Pons (tissue), 1 donor: ENCODE results near the gene IFIT1.
"Not testable (repeated sequence)": the region's sequence is repeated elsewhere in the genome, so short reads cannot be mapped to it uniquely, and the experiment has no call there.

Source experiments
- DNase-seq: peaks from one replicate; pipeline ENCODE4 v3.0.0-alpha.2; 2016; ENCODE audit warnings: low spot score

The IFIT1 gene

DNA sequence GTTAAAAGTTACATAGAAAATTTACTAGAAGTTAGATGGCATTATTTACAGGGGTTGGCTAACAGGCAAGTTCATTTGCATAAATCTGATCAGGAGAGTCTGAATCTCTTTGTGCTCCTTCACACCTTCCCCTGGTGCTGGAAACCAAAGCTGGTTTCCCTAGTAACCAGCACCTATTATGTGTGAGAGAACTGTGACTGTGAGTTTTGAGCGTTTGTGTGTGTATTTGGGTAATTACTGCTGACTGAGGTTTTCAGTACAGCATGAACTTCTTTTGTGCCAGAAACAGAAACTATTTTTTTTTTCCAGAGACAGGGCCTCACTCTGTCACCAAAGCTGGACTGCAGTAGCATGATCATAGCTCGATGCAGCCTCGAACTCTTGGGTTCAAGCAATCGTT is 24.9 kb upstream of the IFIT1 start:
- no peak for DNase-seq

DNA sequence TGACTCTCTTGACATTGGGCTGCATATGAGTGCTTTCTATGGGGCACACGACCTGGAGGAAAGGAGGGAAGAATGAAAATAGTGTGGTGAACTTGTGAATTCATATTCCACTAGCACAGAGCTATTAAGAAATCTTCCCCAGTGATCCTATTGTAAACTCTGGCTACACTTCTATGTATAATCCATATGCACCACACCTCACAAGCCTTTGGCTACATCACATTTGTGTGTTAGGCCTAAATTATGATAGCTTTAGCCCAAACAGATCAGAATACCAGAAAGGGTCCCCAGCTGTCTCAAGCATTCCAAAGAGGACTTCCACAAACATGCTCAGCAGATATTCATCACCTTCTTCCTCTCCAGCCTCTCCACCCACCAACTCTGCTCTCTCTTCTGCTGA is 24.3 kb upstream of the IFIT1 start:
- no peak for DNase-seq

DNA sequence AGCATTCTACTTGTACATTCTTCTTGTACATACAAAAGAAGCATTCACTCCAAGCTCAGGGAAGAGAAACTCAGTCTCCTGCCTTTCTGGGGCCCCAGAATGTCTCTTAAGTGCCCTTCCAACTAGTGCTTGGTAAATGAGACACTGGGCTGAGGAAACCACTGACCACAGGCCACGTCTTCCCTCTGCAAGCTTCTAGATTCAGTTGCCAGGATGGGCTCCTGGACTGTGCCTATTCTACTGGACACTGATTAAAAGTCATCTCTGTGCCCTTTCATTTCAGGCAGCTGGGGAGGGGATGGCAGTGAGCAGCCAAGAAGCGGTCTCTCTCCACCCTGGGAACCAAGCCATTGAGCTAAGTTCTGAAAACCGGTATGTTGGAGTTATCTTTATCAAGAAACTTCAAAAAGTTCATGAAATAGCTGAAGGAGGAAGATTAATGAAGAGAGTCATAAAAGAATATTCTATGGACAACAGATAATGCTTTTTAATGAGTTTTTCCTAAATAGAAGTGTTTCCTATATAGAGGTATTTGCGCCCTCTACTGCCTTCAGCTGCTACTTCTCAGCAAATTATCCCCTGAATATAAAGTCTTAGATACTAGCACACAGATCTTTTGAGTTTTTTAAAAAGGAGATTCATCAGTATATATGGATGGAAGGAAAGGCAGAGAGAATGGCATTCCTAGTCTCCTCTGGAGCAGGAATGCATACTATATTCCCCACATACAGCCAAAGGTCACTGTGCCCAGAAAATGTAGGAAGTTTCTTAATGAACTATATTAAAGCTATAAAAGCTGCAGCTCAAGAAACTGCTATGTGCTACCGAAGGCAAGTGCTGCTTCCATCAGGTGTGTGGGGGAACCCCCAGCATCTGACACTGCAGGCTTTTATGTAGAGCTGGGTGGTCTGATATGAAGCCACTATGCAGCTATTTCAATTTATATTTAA is 23.0 kb upstream of the IFIT1 start:
- peak; percentile 86 for DNase-seq

DNA sequence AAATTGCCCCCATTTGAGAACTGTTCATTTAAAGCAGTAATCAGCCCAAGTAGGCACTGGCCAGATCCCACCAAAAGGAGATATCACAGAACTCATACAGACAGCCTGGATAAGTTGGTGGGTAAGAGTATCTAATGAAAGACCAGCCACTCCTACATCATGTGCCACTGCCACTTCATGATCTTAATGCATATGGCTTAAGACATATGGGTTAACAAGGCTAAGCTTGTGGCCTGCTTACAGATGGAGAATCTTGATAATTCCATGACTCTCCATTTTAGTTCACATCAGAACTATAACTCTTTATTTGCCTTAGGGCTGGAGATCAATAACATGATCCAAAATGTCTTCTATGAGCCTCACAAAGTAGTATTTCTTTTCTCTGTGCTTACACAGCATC is 21.3 kb upstream of the IFIT1 start:
- DNase-seq: no peak

DNA sequence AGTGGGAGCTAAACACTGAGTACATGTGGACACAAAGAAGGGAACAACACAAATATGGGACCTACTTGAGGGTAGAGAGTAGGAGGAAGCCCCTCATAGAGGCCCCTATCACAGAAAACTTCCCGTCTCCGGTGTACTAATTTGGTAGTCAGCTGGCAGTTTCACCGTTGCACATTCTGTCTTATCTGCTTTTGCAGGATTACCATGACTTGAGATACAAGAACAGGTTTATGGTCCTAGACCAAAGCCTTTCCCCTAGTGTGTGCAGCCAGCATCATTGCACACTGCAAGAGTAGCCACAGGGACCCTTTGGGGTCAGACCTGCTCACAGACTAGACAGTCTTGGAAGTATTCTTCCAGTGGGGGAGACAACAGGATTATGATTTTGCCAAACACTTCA is 20.4 kb upstream of the IFIT1 start:
- no peak for DNase-seq

DNA sequence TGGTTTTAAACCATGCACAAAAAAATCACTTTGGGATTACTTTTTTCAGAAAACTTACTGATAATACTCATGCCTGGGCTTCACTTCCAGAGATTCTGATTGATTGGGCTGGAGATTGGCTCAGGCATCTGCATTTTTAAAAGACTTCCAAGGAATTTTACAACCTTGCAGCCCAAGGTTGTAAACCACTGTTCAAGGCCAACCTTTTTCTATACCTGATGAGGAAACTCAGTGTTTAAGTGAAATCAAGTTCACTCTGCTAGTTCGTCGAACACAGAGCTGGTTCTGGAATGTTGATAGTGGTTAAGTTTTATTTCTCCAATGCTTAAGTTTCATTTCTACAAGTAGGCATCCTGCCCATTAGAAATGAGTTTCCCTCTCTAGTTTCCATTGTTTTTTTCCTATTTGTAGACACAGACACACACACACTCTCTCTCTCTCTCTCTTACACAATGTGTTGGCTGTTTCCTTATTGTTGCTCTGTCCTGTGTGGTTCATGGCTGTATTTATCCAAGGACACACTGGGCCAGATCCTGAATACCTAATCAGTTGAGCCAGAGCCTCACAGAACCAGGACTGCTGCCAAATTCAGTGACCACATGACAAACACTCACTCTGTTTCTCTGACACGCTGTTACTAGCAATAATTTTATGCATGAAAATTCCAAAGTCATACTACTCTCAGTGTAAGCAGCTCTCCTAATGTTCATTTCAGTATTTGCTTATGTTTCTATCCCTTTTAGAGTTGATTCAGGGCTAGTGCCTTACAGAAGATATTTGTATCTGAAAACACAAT is 18.3 kb upstream of the IFIT1 start:
- peak; percentile 100 for DNase-seq

DNA sequence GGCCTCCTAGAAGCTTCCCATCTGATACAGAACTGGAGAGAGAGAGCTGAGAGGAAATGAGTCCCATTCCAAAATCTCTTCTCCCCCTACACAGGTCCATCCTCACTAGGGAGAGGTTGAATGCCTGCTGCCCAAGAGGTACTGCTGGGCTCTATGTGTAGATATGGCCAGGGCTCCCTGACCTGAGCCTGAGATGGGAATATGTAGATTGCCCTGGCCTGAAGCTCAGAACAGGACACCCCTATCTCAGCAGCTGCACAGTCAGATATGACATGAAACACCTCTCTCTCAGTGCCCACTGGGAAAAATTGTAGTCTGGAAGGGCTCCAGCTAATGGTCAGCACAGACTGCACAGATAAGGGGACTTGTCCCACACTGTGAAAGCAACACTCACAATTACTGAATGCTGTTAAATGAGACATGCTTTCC is 17.7 kb upstream of the IFIT1 start:
- DNase-seq: no peak

DNA sequence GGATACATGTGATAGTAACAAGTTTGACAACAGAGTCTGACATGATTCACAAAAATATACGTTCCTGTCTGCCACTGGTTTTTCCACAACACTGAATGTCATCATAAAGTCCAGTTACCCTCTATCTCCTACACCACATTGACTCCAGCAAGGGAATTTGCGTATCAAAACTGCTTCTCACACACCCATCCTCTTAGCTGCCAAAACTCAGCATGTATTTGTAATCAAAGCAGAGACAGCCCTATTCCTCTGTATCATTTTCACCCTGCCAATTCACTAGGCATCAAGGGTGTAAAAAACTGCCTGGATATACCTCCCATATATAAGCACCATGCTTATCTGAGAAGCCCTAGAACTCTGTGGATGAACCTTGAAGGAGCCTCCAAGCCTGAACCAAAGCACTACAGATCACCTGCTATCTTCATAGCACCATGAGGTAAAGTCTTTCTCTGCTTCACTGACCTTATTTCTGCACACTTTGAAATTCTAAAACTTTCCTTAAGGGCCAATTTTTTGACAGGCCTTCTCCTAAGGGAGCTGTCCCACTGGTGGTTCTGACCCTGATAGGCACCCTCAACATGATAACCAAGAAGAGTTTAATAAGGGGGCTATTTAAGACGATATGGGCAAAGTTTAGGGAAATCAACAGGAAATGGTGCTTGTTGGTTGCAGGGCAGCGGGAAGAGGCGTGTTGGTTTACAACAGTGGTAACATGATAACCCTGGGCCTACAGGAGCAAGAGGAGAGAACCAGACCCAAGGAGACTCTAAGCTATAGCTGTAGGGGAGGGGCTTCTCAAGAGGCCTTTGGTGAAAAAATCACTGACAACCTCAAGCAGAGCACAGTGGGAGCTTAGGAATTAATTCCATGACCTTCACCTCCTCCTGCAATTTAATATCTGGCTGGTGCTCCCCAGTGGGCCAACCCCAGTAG is 14.5 kb upstream of the IFIT1 start, which contains the start of gene IFIT1B:
Gene IFIT1B, plus strand, starts transcription at position 352 of the 933 bp plus-strand sequence. Its CDS starts 80 bp downstream, at position 432.
- no peak for DNase-seq

DNA sequence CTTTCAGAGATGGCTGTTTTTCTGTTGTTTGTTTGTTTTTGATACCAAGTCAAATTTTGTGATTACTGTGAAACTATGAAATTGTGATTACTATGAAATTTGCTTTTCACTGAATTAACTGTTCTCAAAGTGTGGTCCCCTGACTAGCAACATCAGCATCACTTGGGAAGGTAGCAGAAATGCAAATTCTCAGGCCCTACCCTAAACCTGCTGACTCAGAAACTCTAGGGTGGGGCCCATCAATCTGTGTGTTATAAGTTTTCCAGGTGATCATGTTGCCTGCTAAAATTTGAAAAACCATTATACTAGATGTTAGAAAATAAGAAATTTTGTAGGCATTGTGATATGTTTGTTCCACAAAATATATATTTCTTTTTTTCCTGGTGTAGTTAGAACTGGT is 13.3 kb upstream of the IFIT1 start:
- DNase-seq: no peak

DNA sequence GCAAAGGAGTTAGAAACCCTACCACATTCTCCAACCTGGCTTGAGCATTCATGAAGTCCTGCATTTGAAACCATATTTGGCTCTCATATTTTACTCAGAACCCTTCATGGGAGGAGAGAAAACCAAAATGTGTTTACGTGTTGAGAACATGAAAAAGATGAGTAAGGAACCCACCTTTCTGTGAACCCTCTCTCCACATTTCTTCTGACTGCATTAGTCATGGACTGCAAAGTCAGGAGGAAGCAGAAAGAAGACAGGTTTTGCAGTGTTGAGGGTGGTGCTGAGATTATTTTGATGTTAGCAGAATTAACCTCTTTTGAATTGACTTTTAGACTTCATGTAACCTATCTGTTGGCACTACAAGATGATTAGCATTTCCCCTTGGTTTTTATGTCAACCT is 9.7 kb upstream of the IFIT1 start:
- DNase-seq: no peak

DNA sequence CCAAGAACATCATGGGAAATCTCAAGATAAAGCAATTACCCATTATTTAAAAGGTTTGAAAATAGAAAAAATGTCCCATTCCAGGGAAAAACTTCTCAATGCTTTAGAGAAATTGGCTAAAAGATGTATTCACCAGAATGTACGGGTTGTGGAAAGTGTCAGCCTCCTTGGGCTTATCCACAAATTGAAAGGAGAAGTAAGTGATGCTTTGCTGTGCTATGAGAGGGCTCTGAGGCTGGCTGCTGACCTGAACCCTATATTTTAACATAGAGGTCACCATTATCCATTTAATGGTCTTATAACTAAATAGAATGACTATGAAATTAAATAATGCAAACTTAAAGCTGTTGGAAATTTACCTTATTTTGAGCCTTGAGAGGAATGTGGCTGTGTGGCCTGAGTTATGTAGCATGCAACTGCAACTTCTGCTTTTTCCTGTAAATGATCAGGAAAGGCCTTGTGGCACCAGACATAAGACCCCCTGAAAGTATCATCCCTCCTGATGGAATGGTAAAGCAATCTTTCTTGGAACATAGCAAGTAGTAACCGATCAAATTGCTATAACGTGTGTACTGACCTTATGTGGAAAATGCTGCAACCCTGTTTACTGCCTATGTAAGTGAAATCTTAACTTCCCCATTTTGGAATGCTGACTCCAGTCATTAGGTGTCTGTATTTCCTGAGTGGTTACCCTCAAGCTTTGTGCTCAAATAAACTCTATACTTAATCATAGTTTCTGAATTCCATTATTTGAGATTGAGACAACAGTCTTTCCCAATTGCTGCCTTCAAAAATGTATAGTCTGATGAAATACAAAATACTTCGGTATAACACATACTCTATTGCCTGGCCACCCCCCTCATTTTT is 7.7 kb upstream of the IFIT1 start:
- peak; percentile 71 for DNase-seq

DNA sequence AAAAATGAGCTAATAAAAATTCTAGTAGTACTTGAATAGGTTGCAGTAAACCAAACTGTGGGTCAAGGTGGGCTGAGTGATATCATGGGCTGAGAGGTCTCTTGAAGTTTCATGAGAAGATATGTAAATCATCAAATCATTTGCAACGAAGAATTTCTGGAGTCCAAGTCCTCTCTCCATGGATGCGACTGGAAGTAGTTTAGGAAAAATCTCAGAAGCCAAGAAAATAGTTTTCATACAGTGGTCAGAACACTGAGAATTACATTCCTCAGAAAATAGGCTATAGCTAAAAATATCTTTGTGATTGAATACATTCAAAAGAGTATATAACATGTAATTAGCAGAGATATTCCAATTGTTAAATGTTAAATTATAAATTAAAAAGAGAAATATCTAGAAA is 3.6 kb upstream of the IFIT1 start:
- DNase-seq: no peak

DNA sequence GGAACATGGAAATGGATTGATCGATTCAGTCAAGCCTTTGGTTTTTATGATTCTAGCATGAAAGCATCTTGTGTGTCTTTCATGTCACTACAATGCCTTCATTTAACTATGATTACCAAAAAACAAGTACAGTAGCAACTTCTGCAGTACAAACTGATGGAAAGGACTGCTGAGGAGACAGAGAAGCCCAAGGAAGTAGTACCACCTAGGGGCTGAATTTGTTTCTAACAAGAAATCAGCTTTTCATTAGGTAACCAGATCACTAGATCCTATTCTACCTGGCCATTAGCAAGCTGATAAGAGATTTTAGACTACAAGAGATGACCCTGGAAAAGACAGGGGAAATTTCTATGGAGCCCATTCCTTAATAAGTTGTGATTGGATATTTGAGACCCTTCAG is 3.2 kb upstream of the IFIT1 start:
- DNase-seq: peak; percentile 89

DNA sequence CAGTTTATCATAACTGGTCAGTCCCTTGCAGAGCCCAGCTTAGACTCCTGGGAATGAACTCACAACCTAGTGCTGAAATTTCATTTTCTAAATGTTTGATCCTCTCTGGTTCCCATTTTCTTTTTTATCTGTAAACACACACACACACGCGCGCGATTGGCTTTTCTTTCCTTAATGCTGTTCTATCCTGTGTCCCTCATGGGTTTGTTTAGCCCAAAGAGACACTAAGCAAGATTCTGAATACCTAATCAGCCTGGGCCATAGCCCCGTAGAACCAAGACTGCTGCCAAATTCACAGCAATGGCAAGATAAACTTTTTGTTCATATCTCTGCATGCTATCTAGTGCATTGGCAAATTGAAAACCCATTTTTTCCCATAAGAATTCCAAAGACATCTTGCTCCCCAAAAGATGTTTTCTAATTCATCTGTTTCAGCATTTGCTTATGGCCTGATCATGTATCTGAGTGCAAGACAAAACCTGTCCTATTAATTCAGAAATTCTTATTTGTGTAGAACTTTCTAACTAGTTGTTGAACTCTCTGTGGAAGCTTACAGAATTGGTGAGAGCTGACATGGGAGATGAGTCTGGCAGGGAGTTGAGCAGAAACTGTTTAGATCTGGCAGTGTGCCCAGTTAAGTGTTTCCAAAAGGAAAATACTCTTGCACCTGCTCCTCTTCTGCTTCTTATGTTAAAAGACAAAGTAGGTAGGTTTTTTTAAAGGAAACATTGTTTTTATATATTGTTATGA is 1.8 kb upstream of the IFIT1 start:
- peak; percentile 62 for DNase-seq

DNA sequence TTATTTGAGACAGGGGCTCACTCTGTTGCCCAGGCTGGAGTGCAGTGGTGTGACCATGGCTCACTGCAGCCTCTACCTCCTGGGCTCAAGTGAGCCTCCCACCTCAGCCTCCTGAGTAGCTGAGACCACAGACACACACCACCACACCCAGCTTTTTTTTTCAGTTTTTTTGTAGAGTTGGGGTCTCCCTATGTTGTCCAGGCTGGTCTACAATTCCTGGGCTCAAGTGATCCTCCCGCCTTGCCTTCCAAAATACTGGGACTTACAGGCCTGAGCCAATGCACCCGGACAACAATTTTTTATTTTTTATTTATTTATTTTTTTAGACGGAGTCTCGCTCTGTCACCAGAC is 1.2 kb upstream of the IFIT1 start:
- not testable (repeated sequence) for DNase-seq

DNA sequence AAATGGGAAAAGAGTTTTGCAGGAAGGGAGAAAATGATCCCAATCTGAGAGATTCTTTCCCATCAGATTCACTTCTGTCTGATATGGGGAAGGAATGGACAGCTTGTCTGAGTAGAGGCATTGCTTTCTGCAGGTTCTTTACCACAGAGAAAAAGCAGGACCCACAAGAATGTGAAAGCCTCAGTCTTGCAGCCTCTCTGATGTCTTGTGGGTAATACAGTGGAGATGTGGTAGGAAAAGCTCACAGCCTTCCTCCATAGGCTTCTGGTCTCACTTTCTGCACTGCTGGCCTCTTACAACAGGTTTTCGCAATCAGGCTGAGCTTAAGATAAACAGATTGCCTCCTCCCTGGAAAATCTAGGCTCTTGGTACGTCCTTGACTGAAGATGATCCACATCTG is 551 bp downstream of the IFIT1 start:
- peak; percentile 70 for DNase-seq

DNA sequence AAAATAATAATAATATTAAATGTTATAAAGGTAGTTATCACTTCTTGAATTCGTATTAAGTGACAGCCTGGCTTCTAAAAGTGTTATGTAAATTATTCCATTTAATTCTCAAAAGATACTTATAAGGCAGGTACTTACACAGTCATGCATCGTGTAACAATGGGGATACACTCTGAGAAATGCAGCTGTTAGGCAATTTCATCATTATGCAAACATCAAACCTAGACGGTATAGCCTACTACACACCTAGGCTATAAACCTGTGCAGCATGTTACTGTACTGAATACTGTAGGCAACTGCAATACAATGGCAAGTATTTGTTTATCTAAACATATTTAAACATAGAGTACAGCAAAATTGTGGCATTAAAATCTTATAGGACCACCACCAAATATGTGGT is 1.5 kb downstream of the IFIT1 start:
- DNase-seq: no peak

DNA sequence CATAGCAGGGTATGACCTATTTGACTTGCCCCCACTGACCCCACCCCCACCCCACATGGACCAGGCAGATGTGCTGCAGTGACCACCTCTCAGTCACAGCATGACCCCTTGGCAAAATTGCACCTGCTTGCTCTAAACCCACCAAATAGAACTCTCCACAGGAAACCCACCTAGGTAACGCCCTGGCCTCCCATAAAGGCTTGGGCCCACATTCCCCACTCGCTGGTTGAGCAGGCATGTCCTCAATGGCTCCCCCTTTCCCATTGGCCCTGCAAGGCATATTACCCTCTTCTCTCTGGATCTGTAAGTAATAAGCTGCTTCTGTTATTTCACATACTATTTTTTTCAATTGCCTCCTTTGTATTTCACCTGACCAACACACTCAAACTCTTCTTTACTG is 2.7 kb downstream of the IFIT1 start:
- no peak for DNase-seq

DNA sequence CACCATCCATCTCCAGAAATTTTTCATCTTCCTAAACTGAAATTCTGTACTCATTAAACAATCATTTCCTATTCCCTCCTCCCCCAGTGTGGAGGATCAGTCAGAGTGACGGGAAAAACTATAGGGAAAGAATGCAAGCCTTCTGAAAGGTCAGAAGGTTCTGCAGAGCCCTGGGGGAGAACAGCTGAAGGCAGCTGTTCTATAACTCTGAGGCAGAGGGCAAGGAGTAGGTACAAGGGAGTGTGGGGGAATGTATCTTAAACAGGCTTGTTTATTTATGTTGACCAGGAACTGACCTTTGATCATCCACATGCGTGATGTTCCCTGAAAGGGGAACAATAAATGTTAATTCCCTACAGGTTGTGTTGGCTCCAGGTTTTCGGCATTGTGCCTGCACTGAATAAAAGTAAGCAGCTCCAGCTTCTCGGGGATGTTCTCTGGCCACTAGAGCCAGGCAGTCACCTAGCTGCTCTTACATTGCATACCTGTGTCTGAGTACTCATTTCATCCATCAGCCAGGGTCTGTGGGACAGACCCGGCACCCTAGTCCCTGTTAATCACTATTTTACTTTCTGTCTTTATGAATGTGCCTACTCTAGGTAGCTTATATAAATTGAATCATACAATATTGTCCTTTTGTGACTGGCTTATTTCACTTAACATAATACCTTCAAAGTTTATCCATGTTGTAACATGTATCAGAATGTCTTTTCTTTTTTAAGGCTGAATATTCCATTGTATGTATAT is 5.8 kb downstream of the IFIT1 start:
- DNase-seq: no peak

DNA sequence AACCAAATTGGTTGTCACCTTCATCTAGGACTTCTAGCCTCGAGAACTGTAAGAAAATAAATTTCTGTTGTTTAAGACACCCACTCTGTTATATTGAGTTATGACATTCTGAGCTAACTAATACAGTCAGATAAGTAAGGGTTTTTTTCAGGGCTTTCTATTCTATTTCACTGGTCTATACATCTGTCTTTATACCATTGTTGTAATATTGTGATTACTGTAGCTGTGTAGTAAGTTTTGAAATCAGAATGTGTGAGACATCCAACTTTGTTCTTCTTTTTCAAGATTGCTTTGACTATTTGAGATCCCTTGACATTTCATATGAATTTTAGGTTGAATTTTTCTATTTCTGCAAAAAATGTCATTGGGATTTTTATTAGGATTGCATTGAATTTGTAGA is 7.5 kb downstream of the IFIT1 start:
- no peak for DNase-seq
